Thoracic aorta (tissue), 2 donors: Measurements from ENCODE around the gene PRXL2B. TPM values are rescaled to one million over a fixed set of nuclear protein-coding genes. Genes with fewer than 3 reads are reported as not detected.

Source experiments
- ATAC-seq: fragments of 150-250 bp; one replicate; pipeline ENCODE4 v1.8.0; 2017; ENCODE audit warnings: low read depth; ENCODE audit not compliant: insufficient number of reproducible peaks, low FRiP score
- DNase-seq: peaks from one replicate; pipeline ENCODE4 v3.0.0-alpha.2; 2020; ENCODE audit warnings: low spot score
- H3K27ac ChIP-seq, 2 donors: fragments of 200-600 bp; sonication (generic); 1 replicate in 1 of 2; 2 replicates in 1 of 2; pipeline ENCODE4 v1.5.1; 2016; ENCODE audit warnings: mild to moderate bottlenecking in 2 of 2, moderate library complexity in 2 of 2
- H3K27me3 ChIP-seq: fragments of 200-600 bp; sonication (generic); replicated peaks from 2 replicates; pipeline ENCODE4 v1.6.0; 2016; ENCODE audit warnings: mild to moderate bottlenecking; ENCODE audit not compliant: insufficient read depth
- H3K36me3 ChIP-seq: fragments of 200-600 bp; sonication (generic); one replicate; pipeline ENCODE4 v1.5.1; 2016
- H3K4me1 ChIP-seq, 2 donors: fragments of 200-600 bp; sonication (generic); 1 replicate in 1 of 2; 2 replicates in 1 of 2; pipeline versions ENCODE4 v1.5.1 to v1.6.0; 2016; ENCODE audit warnings: low read depth in 2 of 2, mild to moderate bottlenecking in 1 of 2; ENCODE audit not compliant: control insufficient read depth in 1 of 2
- H3K4me3 ChIP-seq: fragments of 200-600 bp; sonication (generic); 2 replicates; pipeline ENCODE4 v1.5.1; 2016; ENCODE audit warnings: mild to moderate bottlenecking
- H3K9me3 ChIP-seq: fragments of 200-600 bp; sonication (generic); 2 replicates; pipeline ENCODE4 v1.5.1; 2016
- CTCF ChIP-seq: fragments of 200-600 bp; sonication (generic); IDR thresholded peaks from one replicate; pipeline ENCODE4 v1.5.1; 2019; ENCODE audit warnings: antibody characterized with exemption
- total RNA-seq, 2 donors: library from RNA; depleted of rRNA; stranded (reverse); fragments of >200 nt; gene quantifications; one replicate each; pipeline versions ENCODE4 v1.1.0 to v1.2.3, GENCODE V29; 2016

PRXL2B gene
- total RNA-seq, 2 donors from 2014 or later, result 8.3 to 15.2 TPM

- H3K27ac ChIP-seq, result no peak overlapping the region
- no peaks in the 10 kb centered on the region for H3K4me1 ChIP-seq
- no peak overlapping the region for H3K4me3 ChIP-seq
- H3K36me3 ChIP-seq, result no peaks in the 10 kb centered on the region
- no peak for TF ChIP-seq CTCF
- no peaks in the 10 kb centered on the region for H3K9me3 ChIP-seq
- DNase-seq (no peak), ATAC-seq (no peak)
- no peaks in the 10 kb centered on the region for H3K27me3 ChIP-seq
Measured at GRCh38 chr1:2605509-2606395, 19.2 kb downstream of the PRXL2B start.

GRCh38 chr1:2606396-2606880 lies 19.9 kb downstream of the PRXL2B start:
- H3K27ac ChIP-seq, result no peak overlapping the region
- no peak for ATAC-seq
- no peaks in the 10 kb centered on the region for H3K9me3 ChIP-seq
- no peak overlapping the region for H3K4me3 ChIP-seq
- H3K36me3 ChIP-seq, result no peaks in the 10 kb centered on the region
- no peak for DNase-seq
- no peaks in the 10 kb centered on the region for H3K4me1 ChIP-seq
- H3K27me3 ChIP-seq, result no peaks in the 10 kb centered on the region
- TF ChIP-seq CTCF, result no peak

- ATAC-seq (no peak), DNase-seq (no peak)
- Histone ChIP-seq H3K27me3 (no peaks in the 10 kb centered on the region), H3K27ac (no peak overlapping the region), H3K4me3 (no peak overlapping the region), H3K36me3 (no peaks in the 10 kb centered on the region), H3K9me3 (no peaks in the 10 kb centered on the region), H3K4me1 (no peaks in the 10 kb centered on the region)
- no peak for TF ChIP-seq CTCF
Measured at GRCh38 chr1:2606881-2607621, 20.5 kb downstream of the PRXL2B start.

- DNase-seq (no peak), ATAC-seq (no peak)
- H3K4me1 ChIP-seq, result no peaks in the 10 kb centered on the region
- H3K27ac ChIP-seq, result no peak overlapping the region
- H3K36me3 ChIP-seq, result no peaks in the 10 kb centered on the region
- no peaks in the 10 kb centered on the region for H3K9me3 ChIP-seq
- no peak for TF ChIP-seq CTCF
- no peaks in the 10 kb centered on the region for H3K27me3 ChIP-seq
- no peak overlapping the region for H3K4me3 ChIP-seq
Measured at GRCh38 chr1:2607641-2608091, 21.1 kb downstream of the PRXL2B start.
